IMR-90 (cell line): ENCODE data around the gene NUP107. TPM values are rescaled to one million over a fixed set of nuclear protein-coding genes. Genes with fewer than 3 reads are reported as not detected.
"Not testable (repeated sequence)": the region's sequence is repeated elsewhere in the genome, so short reads cannot be mapped to it uniquely, and the experiment has no call there.

Experiments
- ATAC-seq: fragments of 200-7000 bp; cut with Tn5 transposase; 2 replicates; pipeline ENCODE4 v1.9.1; 2020; ENCODE audit warnings: low read depth, mild to moderate bottlenecking, moderate library complexity
- BruUV-seq: library from RNA; stranded (reverse); fragments of 400-500 nt; replicated peaks from 2 replicates; lab custom pipeline; 2021; lab: Mats Ljungman, UMichigan
- CTCF ChIA-PET: fragments of 300-600 bp; formaldehyde crosslinking; extraction: SDS; loops from one replicate; lab custom pipeline; 2021; ENCODE audit warnings: antibody characterized with exemption; lab: Yijun Ruan, JAX
- POLR2A ChIA-PET: fragments of 300-600 bp; sonication (Branson Sonifier 250); formaldehyde crosslinking; loops from one replicate; lab custom pipeline; 2022; ENCODE audit warnings: antibody characterized with exemption; ENCODE audit not compliant: unreplicated experiment; lab: Charles Lee
- DNase-seq: peaks from one replicate; pipeline ENCODE4 v3.0.0; 2013
- H2AFZ ChIP-seq: replicated peaks from 2 replicates; pipeline ENCODE3; 2013; ENCODE audit warnings: low read length, mild to moderate bottlenecking; ENCODE audit not compliant: poor library complexity
- H2AK5ac ChIP-seq: 2 replicates; pipeline ENCODE4 v1.6.1; 2013; ENCODE audit warnings: low read depth, low read length, inconsistent platforms
- H2AK9ac ChIP-seq: replicated peaks from 2 replicates; pipeline ENCODE3; 2013; ENCODE audit warnings: mild to moderate bottlenecking, low read depth, low read length, moderate library complexity; ENCODE audit not compliant: poor library complexity
- H2BK120ac ChIP-seq: 2 replicates; pipeline ENCODE4 v1.6.1; 2013; ENCODE audit warnings: low read depth, low read length, inconsistent platforms
- H2BK15ac ChIP-seq: 3 replicates; pipeline ENCODE4 v1.6.1; 2013; ENCODE audit warnings: low read depth, low read length, inconsistent platforms
- H2BK20ac ChIP-seq: 2 replicates; pipeline ENCODE4 v1.6.1; 2013; ENCODE audit warnings: low read depth, mild to moderate bottlenecking, inconsistent platforms, low read length, moderate library complexity
- H2BK5ac ChIP-seq: 2 replicates; pipeline ENCODE4 v1.6.1; 2013; ENCODE audit warnings: mild to moderate bottlenecking, low read depth, low read length, inconsistent platforms; ENCODE audit not compliant: poor library complexity, severe bottlenecking
- H3K14ac ChIP-seq: replicated peaks from 2 replicates; pipeline ENCODE4 v1.6.1; 2013; ENCODE audit warnings: low read depth, low read length, inconsistent platforms
- H3K18ac ChIP-seq: 2 replicates; pipeline ENCODE4 v1.6.1; 2013; ENCODE audit warnings: low read depth, low read length, control low read depth
- H3K23ac ChIP-seq: 2 replicates; pipeline ENCODE4 v1.6.1; 2013; ENCODE audit warnings: low read depth, low read length, inconsistent platforms
- H3K27ac ChIP-seq: 2 replicates; pipeline ENCODE4 v1.5.1; 2013; ENCODE audit warnings: mild to moderate bottlenecking, control low read depth, low read length; ENCODE audit not compliant: insufficient read depth
- H3K27me3 ChIP-seq: 2 replicates; pipeline ENCODE4 v1.6.1; 2013; ENCODE audit warnings: low read length; ENCODE audit not compliant: control insufficient read depth, insufficient read depth
- H3K36me3 ChIP-seq: 2 replicates; pipeline ENCODE4 v1.6.1; 2013; ENCODE audit warnings: low read length, mixed read lengths; ENCODE audit not compliant: control insufficient read depth, insufficient read depth
- H3K4ac ChIP-seq: 2 replicates; pipeline ENCODE4 v1.6.1; 2013; ENCODE audit warnings: low read depth, low read length, inconsistent platforms
- H3K4me1 ChIP-seq: 2 replicates; pipeline ENCODE4 v1.6.1; 2013; ENCODE audit warnings: low read length, mixed read lengths; ENCODE audit not compliant: control insufficient read depth, insufficient read depth
- H3K4me2 ChIP-seq: 2 replicates; pipeline ENCODE4 v1.6.1; 2013; ENCODE audit warnings: low read depth, mild to moderate bottlenecking, control low read depth, low read length, moderate library complexity
- H3K4me3 ChIP-seq: 2 replicates; pipeline ENCODE4 v1.5.1; 2013; ENCODE audit warnings: low read depth, mild to moderate bottlenecking, control low read depth, low read length, moderate library complexity; ENCODE audit not compliant: insufficient read depth
- H3K56ac ChIP-seq: 2 replicates; pipeline ENCODE4 v1.6.1; 2013; ENCODE audit warnings: low read length, inconsistent platforms; ENCODE audit not compliant: insufficient read depth; ENCODE audit errors: extremely low read depth
- H3K79me1 ChIP-seq, 2 experiments: 2 replicates each; pipeline ENCODE4 v1.6.1; 2013; ENCODE audit warnings: low read length in 2 of 2, inconsistent platforms in 1 of 2, low read depth in 1 of 2
- H3K9ac ChIP-seq: 2 replicates; pipeline ENCODE4 v1.6.1; 2013; ENCODE audit warnings: low read depth, low read length, control low read depth
- H3K9me1 ChIP-seq: 2 replicates; pipeline ENCODE4 v1.6.1; 2013; ENCODE audit warnings: low read length, inconsistent platforms; ENCODE audit not compliant: insufficient read depth
- H3K9me3 ChIP-seq: 2 replicates; pipeline ENCODE4 v1.6.1; 2013; ENCODE audit warnings: low read length; ENCODE audit not compliant: control insufficient read depth, insufficient read depth
- H4K20me1 ChIP-seq: 2 replicates; pipeline ENCODE4 v1.6.1; 2013; ENCODE audit warnings: low read length, inconsistent platforms; ENCODE audit not compliant: insufficient read depth
- H4K5ac ChIP-seq: 2 replicates; pipeline ENCODE4 v1.6.1; 2013; ENCODE audit warnings: mild to moderate bottlenecking, low read depth, low read length, control low read depth
- H4K8ac ChIP-seq, 2 experiments: 2 replicates each; pipeline ENCODE4 v1.6.1; 2013; ENCODE audit warnings: low read depth in 2 of 2, low read length in 2 of 2, control low read depth in 1 of 2, inconsistent platforms in 1 of 2
- H4K91ac ChIP-seq: 2 replicates; pipeline ENCODE4 v1.6.1; 2013; ENCODE audit warnings: low read depth, low read length, inconsistent platforms; ENCODE audit not compliant: insufficient read depth
- WGBS, 2 experiments: methylation state at CpG; one replicate each; pipeline versions ENCODE4 v1.1.5 to v1.1.7; 2013; ENCODE audit warnings: missing lambda C conversion rate in 2 of 2; ENCODE audit not compliant: insufficient read length in 1 of 2; ENCODE audit errors: extremely low coverage in 2 of 2; 5-methylcytosine and 5-hydroxymethylcytosine counted together
- dilution Hi-C: fragments of 300-500 bp; cut with HindIII; formaldehyde crosslinking; loops from one replicate; pipeline ENCODE4 v1.14.3; 2018; ENCODE audit warnings: low sequenced_read_pairs; ENCODE audit not compliant: unreplicated experiment
- in situ Hi-C: fragments of 300-500 bp; cut with MboI; formaldehyde crosslinking; loops from 3 replicates; pipeline ENCODE4 v1.14.3; 2019; ENCODE audit warnings: low sequenced_read_pairs, inconsistent platforms, mixed read lengths
- intact Hi-C: fragments of 100-400 bp; cut with micrococcal nuclease; formaldehyde crosslinking; loops from 2 replicates; pipeline ENCODE4 v1.10.0; 2022
- polyA plus RNA-seq, 3 experiments: library from polyadenylated mRNA; depleted of rRNA; stranded (reverse); fragments of >200 nt; gene quantifications; 2 replicates each; pipeline ENCODE4 v1.2.3, GENCODE V29; 2012; ENCODE audit warnings: low replicate concordance in 1 of 3
- total RNA-seq: library from RNA; depleted of rRNA; stranded (reverse); fragments of >200 nt; gene quantifications from 2 replicates; pipeline ENCODE4 v1.2.3, GENCODE V29; 2012

The NUP107 gene
- total and polyA plus RNA-seq, 2 of the 4 experiments (the other 2 are of a cell fraction) = 34.5 to 69.7 TPM

GRCh38 chr12:68676854-68677253, 9.9 kb upstream of the NUP107 start:
- H4K91ac ChIP-seq, H3K23ac ChIP-seq, H2AK5ac ChIP-seq, H3K9me1 ChIP-seq, CTCF ChIA-PET, H3K27me3 ChIP-seq, H3K4me3 ChIP-seq, H3K4ac ChIP-seq, DNase-seq, H4K5ac ChIP-seq, H2BK120ac ChIP-seq, H4K8ac ChIP-seq, ATAC-seq, H3K56ac ChIP-seq, H3K4me2 ChIP-seq, H2BK20ac ChIP-seq, H3K27ac ChIP-seq, H3K14ac ChIP-seq, H3K36me3 ChIP-seq, H3K4me1 ChIP-seq, H3K79me1 ChIP-seq, H3K9me3 ChIP-seq, H2AFZ ChIP-seq, H2AK9ac ChIP-seq, H4K20me1 ChIP-seq, POLR2A ChIA-PET, dilution Hi-C loops, H3K18ac ChIP-seq, BruUV-seq, H2BK15ac ChIP-seq, H2BK5ac ChIP-seq, H3K9ac ChIP-seq: not testable (repeated sequence)
- no CpG with 5 or more reads among the region's 5 CpGs for WGBS, 2 experiments
- in situ Hi-C loops = loop anchor here (25.0 kb wide), 1 partner anchor 315 kb away; no protein-coding TSS in a partner anchor
- intact Hi-C loops = loop anchor here (5.0 kb wide), 1 partner anchor 35 kb away; no protein-coding TSS in a partner anchor
